ENCODE data around the gene EXOG. TPM values are rescaled to one million over a fixed set of nuclear protein-coding genes. Genes with fewer than 3 reads are reported as not detected.

EXOG gene
- total and polyA plus RNA-seq, 12 donors = 5.8 to 16.3 (median 11.4) TPM

DNA sequence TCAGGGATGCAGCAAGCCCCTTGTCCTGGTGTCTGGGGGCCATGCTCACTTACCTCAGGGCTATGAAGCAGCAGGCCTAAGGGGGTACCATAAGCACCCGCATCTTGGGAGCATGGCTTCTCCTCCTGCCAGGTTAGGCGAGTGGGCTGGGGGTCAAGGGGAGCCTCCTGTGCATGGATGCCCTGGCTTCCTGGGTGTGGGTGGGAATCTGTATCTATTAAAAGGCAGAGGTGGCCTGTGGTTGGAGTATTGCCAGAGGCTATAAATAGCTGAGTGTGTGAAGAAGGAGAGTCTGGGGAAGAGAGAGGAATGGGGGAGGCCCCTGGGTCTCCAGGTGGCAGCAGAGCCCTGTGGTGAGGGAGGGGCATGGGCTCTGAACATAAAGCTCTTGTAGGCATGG is 22.9 kb upstream of the EXOG start:
- TF ChIP-seq, protein P1, sequence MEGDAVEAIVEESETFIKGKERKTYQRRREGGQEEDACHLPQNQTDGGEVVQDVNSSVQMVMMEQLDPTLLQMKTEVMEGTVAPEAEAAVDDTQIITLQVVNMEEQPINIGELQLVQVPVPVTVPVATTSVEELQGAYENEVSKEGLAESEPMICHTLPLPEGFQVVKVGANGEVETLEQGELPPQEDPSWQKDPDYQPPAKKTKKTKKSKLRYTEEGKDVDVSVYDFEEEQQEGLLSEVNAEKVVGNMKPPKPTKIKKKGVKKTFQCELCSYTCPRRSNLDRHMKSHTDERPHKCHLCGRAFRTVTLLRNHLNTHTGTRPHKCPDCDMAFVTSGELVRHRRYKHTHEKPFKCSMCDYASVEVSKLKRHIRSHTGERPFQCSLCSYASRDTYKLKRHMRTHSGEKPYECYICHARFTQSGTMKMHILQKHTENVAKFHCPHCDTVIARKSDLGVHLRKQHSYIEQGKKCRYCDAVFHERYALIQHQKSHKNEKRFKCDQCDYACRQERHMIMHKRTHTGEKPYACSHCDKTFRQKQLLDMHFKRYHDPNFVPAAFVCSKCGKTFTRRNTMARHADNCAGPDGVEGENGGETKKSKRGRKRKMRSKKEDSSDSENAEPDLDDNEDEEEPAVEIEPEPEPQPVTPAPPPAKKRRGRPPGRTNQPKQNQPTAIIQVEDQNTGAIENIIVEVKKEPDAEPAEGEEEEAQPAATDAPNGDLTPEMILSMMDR (IDR thresholded peaks at IDR 0.05) = no peak
- TF ChIP-seq POLR2A (IDR thresholded peaks at IDR 0.05) = no peak
- intact Hi-C loops (cut with DNase I) = loop anchor here in 1 of 2 donors (10.0 kb wide), 1 partner anchor 358 kb away; no protein-coding TSS in a partner anchor
- peak in 1 of 7 donors; percentile 50 for DNase-seq
- Histone ChIP-seq H3K27me3 (no peaks in the 10 kb centered on the region), H3K27ac (no peak overlapping the region), H3K4me1 (replicated peaks in 1 of 2) (peaks cover 15 to 29% of the 10 kb centered on the region in 2 donors), H3K36me3 (replicated peaks in 1 of 2) (peaks cover 0 to 8% of the 10 kb centered on the region in 2 donors), H3K9me3 (replicated peaks in 1 of 3) (peaks cover 0 to 12% (median 5%) of the 10 kb centered on the region in 3 donors), H3K4me3 (no peak overlapping the region)
- 89 to 100% (median 96%) methylated on average over 2 of the region's 2 CpGs for WGBS, 4 donors

DNA sequence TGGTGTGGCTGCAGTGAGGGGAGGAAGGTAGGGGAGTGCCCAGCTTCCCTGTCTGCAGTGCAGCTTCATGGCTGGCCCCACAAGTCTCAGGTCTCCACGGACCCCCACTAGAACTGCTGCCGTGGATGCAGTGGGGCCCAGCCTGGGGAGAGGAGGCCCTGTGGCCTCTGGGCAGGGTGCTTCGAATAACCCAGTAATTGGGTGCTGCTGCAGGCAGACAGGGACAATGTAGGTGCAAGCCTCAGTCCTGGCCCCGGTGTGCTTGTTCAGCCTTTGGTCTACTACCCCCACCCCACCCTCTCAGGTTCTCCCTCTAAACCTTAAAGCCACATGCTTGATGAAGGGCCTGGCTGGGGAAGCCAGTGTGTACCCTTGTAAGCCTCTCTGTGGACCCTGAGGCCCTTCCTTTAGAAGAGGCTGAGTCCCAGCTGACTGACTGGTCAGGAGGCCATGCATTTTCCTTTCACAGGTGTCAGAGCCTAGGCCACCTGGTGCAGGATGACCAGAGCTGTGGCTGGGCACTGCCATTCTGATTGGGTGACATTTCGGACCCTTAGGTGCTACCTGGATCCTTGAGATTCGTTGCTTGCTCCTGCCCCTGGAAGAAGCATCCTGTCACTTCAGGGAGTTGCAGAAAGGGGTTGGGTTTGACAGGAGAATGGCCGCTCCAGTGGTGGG is 21.1 kb upstream of the EXOG start:
- H3K36me3 ChIP-seq (replicated peaks in 1 of 2) = peaks cover 0 to 25% of the 10 kb centered on the region in 2 donors
- H3K9me3 ChIP-seq (replicated peaks in 1 of 3) = peaks cover 0 to 4% (median 0%) of the 10 kb centered on the region in 3 donors
- no peak overlapping the region for H3K27ac ChIP-seq
- TF ChIP-seq, protein P1 (IDR thresholded peaks at IDR 0.05) = no peak
- no peak for TF ChIP-seq POLR2A (IDR thresholded peaks at IDR 0.05)
- H3K4me3 ChIP-seq = no peak overlapping the region
- 79 to 93% (median 92%) methylated on average over 2 to 7 of the region's 7 CpGs for WGBS, 4 donors
- H3K4me1 ChIP-seq (replicated peaks in 1 of 2) = peaks cover 13 to 19% of the 10 kb centered on the region in 2 donors
- DNase-seq = peak in 1 of 7 donors; percentile 31
- no peaks in the 10 kb centered on the region for H3K27me3 ChIP-seq
- intact Hi-C loops (cut with DNase I) = loop anchor here (5.0 to 10.0 kb wide), 3 partner anchors 73 to 360 kb away; partner anchors contain the start of gene XYLB (in 1 of the 2)

DNA sequence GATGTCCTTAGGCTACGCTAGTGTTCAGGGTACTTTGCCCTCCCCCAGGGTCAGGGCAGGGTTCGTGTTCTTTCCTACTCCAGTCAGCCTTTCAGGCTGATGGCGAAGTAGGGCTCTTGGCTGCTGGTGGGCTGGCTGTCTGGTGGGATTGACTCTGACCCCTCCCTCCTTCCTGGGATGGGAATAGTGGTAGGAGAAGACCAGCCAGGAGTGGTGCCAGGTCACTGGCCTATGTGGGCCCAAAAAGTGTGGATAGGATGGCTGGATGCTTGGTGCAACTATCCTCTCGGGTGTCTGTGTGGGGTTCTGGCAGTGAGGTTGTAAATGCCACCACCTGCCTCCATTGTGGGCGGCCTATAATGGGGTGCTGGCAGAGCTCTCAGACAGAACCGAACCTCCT is 20.4 kb upstream of the EXOG start:
- H3K27me3 ChIP-seq = no peaks in the 10 kb centered on the region
- DNase-seq = no peak
- H3K4me1 ChIP-seq (replicated peaks in 1 of 2) = peaks cover 13 to 19% of the 10 kb centered on the region in 2 donors
- H3K4me3 ChIP-seq = no peak overlapping the region
- H3K36me3 ChIP-seq (replicated peaks in 1 of 2) = peaks cover 0 to 31% of the 10 kb centered on the region in 2 donors
- 89 to 100% (median 92%) methylated on average over 5 to 6 of the region's 6 CpGs for WGBS, 4 donors
- intact Hi-C loops (cut with DNase I) = loop anchor here (5.0 to 10.0 kb wide), 3 partner anchors 73 to 361 kb away; partner anchors contain the start of gene XYLB (in 1 of the 2)
- no peak overlapping the region for H3K27ac ChIP-seq
- no peaks in the 10 kb centered on the region for H3K9me3 ChIP-seq (replicated peaks in 1 of 3)
- TF ChIP-seq, protein P1 (IDR thresholded peaks at IDR 0.05) = no peak
- TF ChIP-seq POLR2A (IDR thresholded peaks at IDR 0.05) = no peak

DNA sequence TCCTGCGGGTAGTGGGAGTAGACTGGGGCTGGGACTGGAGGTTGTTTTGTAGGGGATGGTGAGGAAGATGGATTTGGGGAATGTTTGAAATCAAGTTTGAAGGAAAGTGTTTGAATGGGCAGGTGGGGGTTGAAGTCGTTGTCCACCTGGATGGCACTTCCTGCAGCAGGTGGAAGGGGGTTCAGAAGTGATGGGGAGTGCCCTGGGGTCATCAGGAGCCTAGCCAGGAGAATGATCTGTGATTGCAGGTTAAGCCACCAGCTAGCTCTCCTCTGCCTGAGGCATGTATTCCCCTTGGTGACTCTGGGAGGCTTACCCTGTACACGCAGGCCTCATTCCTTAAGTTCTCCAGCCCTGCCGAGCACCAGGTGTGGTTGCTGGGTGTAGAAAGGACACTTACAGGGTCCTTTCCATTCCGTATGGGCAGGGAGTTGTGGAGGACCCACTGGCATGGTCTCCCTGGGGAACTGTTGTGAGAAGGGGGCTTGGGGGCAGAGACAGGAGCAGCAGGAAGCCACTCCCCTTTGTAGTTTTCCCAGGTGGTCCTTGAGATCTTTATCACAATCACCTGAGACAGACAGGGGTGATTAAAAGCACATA is 19.9 kb upstream of the EXOG start:
- Histone ChIP-seq H3K27me3 (no peaks in the 10 kb centered on the region), H3K9me3 (replicated peaks in 1 of 3) (no peaks in the 10 kb centered on the region), H3K4me3 (no peak overlapping the region), H3K4me1 (replicated peaks in 1 of 2) (peaks cover 13 to 19% of the 10 kb centered on the region in 2 donors), H3K36me3 (replicated peaks in 1 of 2) (peaks cover 0 to 36% of the 10 kb centered on the region in 2 donors), H3K27ac (no peak overlapping the region)
- WGBS, 4 donors = 69 to 88% (median 79%) methylated on average over 4 to 5 of the region's 5 CpGs
- no peak for DNase-seq
- intact Hi-C loops (cut with DNase I) = loop anchor here (5.0 to 10.0 kb wide), 3 partner anchors 74 to 361 kb away; partner anchors contain the start of gene XYLB (in 1 of the 2)
- TF ChIP-seq, protein P1 (IDR thresholded peaks at IDR 0.05) = no peak
- no peak for TF ChIP-seq POLR2A (IDR thresholded peaks at IDR 0.05)

Data from adrenal gland (tissue), 12 donors.